ENCODE data around the gene SIAH3. TPM values are rescaled to one million over a fixed set of nuclear protein-coding genes. Genes with fewer than 3 reads are reported as not detected.

Gene SIAH3
- total RNA-seq, 1 donor = not detected

GRCh38 chr13:45885194-45885593, 33.6 kb upstream of the SIAH3 start:
- no peak overlapping the region for H2AFZ ChIP-seq (ENCODE audit: low read length)
- H3K4me1 ChIP-seq (ENCODE audit: insufficient read depth, low read length) = no peaks in the 10 kb centered on the region
- peaks cover 10% of the 10 kb centered on the region for H3K27me3 ChIP-seq (ENCODE audit: insufficient read depth, low read length)
- no peaks in the 10 kb centered on the region for H4K20me1 ChIP-seq (ENCODE audit: insufficient read depth, low read length)
- no peaks in the 10 kb centered on the region for H3K79me2 ChIP-seq (ENCODE audit: insufficient read depth, low read length)
- H3K36me3 ChIP-seq (ENCODE audit: insufficient read depth, low read length) = no peaks in the 10 kb centered on the region
- TF ChIP-seq CTCF (IDR thresholded peaks at IDR 0.05; ENCODE audit: extremely low read depth, low read depth, low read length) = no peak
- no peaks in the 10 kb centered on the region for H3K9me3 ChIP-seq (ENCODE audit: low read depth, low read length)
- no peak overlapping the region for H3K27ac ChIP-seq (ENCODE audit: low read depth, low read length)
- H3K4me3 ChIP-seq (ENCODE audit: insufficient read depth, low read length) = no peak overlapping the region
- no peak overlapping the region for H3K4me2 ChIP-seq (ENCODE audit: insufficient read depth, low read length)
- DNase-seq (ENCODE audit: insufficient read length, low spot score, missing footprints) = no peak

- H3K4me2 ChIP-seq (ENCODE audit: insufficient read depth, low read length) = no peak overlapping the region
These were observed 31.1 kb upstream of the SIAH3 start for GRCh38 chr13:45882626-45883025.

GRCh38 chr13:45881353-45881752, 29.8 kb upstream of the SIAH3 start:
- H3K27ac ChIP-seq (ENCODE audit: low read depth, low read length) = no peak overlapping the region
- no peaks in the 10 kb centered on the region for H3K4me1 ChIP-seq (ENCODE audit: insufficient read depth, low read length)
- H4K20me1 ChIP-seq (ENCODE audit: insufficient read depth, low read length) = no peaks in the 10 kb centered on the region
- H3K9me3 ChIP-seq (ENCODE audit: low read depth, low read length) = no peaks in the 10 kb centered on the region
- no peak overlapping the region for H2AFZ ChIP-seq (ENCODE audit: low read length)
- H3K36me3 ChIP-seq (ENCODE audit: insufficient read depth, low read length) = no peaks in the 10 kb centered on the region
- H3K4me2 ChIP-seq (ENCODE audit: insufficient read depth, low read length) = no peak overlapping the region
- TF ChIP-seq CTCF (IDR thresholded peaks at IDR 0.05; ENCODE audit: extremely low read depth, low read depth, low read length) = no peak
- DNase-seq (ENCODE audit: insufficient read length, low spot score, missing footprints) = no peak
- H3K79me2 ChIP-seq (ENCODE audit: insufficient read depth, low read length) = no peaks in the 10 kb centered on the region
- peaks cover 30% of the 10 kb centered on the region for H3K27me3 ChIP-seq (ENCODE audit: insufficient read depth, low read length)
- H3K4me3 ChIP-seq (ENCODE audit: insufficient read depth, low read length) = no peak overlapping the region

More at GRCh38 chr13:45882626-45883025, 31.1 kb upstream of the SIAH3 start:
- no peak for DNase-seq (ENCODE audit: insufficient read length, low spot score, missing footprints)
- peaks cover 26% of the 10 kb centered on the region for H3K27me3 ChIP-seq (ENCODE audit: insufficient read depth, low read length)
- no peaks in the 10 kb centered on the region for H3K4me1 ChIP-seq (ENCODE audit: insufficient read depth, low read length)
- H4K20me1 ChIP-seq (ENCODE audit: insufficient read depth, low read length) = no peaks in the 10 kb centered on the region
- H3K79me2 ChIP-seq (ENCODE audit: insufficient read depth, low read length) = no peaks in the 10 kb centered on the region
- no peak for TF ChIP-seq CTCF (IDR thresholded peaks at IDR 0.05; ENCODE audit: extremely low read depth, low read depth, low read length)
- H3K4me3 ChIP-seq (ENCODE audit: insufficient read depth, low read length) = no peak overlapping the region
- H3K9me3 ChIP-seq (ENCODE audit: low read depth, low read length) = no peaks in the 10 kb centered on the region
- H3K36me3 ChIP-seq (ENCODE audit: insufficient read depth, low read length) = no peaks in the 10 kb centered on the region
- no peak overlapping the region for H2AFZ ChIP-seq (ENCODE audit: low read length)
- no peak overlapping the region for H3K27ac ChIP-seq (ENCODE audit: low read depth, low read length)

GRCh38 chr13:45880242-45880641, 28.7 kb upstream of the SIAH3 start:
- no peaks in the 10 kb centered on the region for H3K4me1 ChIP-seq (ENCODE audit: insufficient read depth, low read length)
- H2AFZ ChIP-seq (ENCODE audit: low read length) = no peak overlapping the region
- no peak overlapping the region for H3K4me3 ChIP-seq (ENCODE audit: insufficient read depth, low read length)
- no peaks in the 10 kb centered on the region for H3K9me3 ChIP-seq (ENCODE audit: low read depth, low read length)
- H3K79me2 ChIP-seq (ENCODE audit: insufficient read depth, low read length) = no peaks in the 10 kb centered on the region
- H4K20me1 ChIP-seq (ENCODE audit: insufficient read depth, low read length) = no peaks in the 10 kb centered on the region
- TF ChIP-seq CTCF (IDR thresholded peaks at IDR 0.05; ENCODE audit: extremely low read depth, low read depth, low read length) = no peak
- H3K27me3 ChIP-seq (ENCODE audit: insufficient read depth, low read length) = peaks cover 33% of the 10 kb centered on the region
- H3K27ac ChIP-seq (ENCODE audit: low read depth, low read length) = no peak overlapping the region
- no peak for DNase-seq (ENCODE audit: insufficient read length, low spot score, missing footprints)
- no peaks in the 10 kb centered on the region for H3K36me3 ChIP-seq (ENCODE audit: insufficient read depth, low read length)
- H3K4me2 ChIP-seq (ENCODE audit: insufficient read depth, low read length) = no peak overlapping the region
